ENCODE results near the gene ZC3H13. TPM values are rescaled to one million over a fixed set of nuclear protein-coding genes. Genes with fewer than 3 reads are reported as not detected.

ZC3H13 gene
- total and polyA plus RNA-seq, 2 of the 8 experiments (the other 6 are each of a cell fraction or from before 2014, with no cell fraction given) = 5.1 to 57.8 TPM

DNA sequence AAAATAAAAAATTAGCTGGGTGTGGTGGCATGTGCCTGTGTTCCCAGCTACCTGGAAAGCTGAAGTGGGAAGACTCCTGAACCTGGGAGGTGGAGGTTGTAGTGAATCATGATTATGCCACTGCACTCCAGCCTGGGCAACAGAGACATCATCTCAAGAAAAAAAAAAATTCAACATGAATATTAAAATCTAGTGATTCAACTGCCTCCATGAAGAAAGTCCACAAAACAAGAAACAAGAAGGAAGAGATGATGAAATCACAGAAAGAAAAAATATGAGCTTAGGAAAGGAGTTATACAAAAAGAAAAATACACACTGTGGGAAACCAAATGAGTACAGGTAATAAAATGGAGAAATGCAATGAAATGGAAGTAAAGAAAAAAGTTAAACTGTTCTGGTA is 101.4 kb downstream of the ZC3H13 start:
- H3K36me3 ChIP-seq (ENCODE audit: control insufficient read depth in 2 of 4, insufficient read depth in 4 of 4, low read length in 3 of 4) = peaks cover 0 to 13% (median 0%) of the 10 kb centered on the region in 4 experiments; a peak in 1 of 8 replicates
- no peak overlapping the region for H2BK12ac ChIP-seq (ENCODE audit: low read depth, low read length)
- peaks cover 0 to 2% of the 10 kb centered on the region in 2 experiments for H4K20me1 ChIP-seq (replicated peaks in 1 of 2; ENCODE audit: control insufficient read depth in 1 of 2, insufficient read depth in 2 of 2, low read length in 2 of 2)
- no peak for DNase-seq (ENCODE audit: low read depth in 1 of 2, low spot score in 2 of 2)
- H3K79me2 ChIP-seq (ENCODE audit: control insufficient read depth in 1 of 2, insufficient read depth in 2 of 2, low read length in 2 of 2) = no peaks in the 10 kb centered on the region
- H3K79me1 ChIP-seq (ENCODE audit: low read depth, low read length) = no peaks in the 10 kb centered on the region
- no peak overlapping the region for H2BK20ac ChIP-seq (ENCODE audit: low read length)
- H3K27me3 ChIP-seq (replicated peaks in 1 of 4; ENCODE audit: control insufficient read depth in 3 of 4, extremely low read depth in 1 of 4, insufficient read depth in 3 of 4, low read length in 3 of 4) = no peaks in the 10 kb centered on the region
- H3K18ac ChIP-seq (ENCODE audit: extremely low read depth, low read length) = no peak overlapping the region
- H4K5ac ChIP-seq (ENCODE audit: insufficient read length, low read depth, low read length) = no peak overlapping the region
- no peak overlapping the region for H3K14ac ChIP-seq (ENCODE audit: insufficient read length)
- H2AK5ac ChIP-seq (ENCODE audit: low read depth, low read length) = no peak overlapping the region
- ChIA-PET CTCF (ENCODE audit: partially characterized antibody) (interaction anchor here (0.7 to 1.3 kb wide), 3 partner anchors 9 to 918 kb away, joined by 3 to 4 read pairs (median 3); no protein-coding TSS in a partner anchor), POLR2A (ENCODE audit: partially characterized antibody) (no interaction called here)
- no peak overlapping the region for H4K8ac ChIP-seq (ENCODE audit: extremely low read depth, insufficient read depth, low read length)
- FAIRE-seq = no peak
- H3K27ac ChIP-seq (ENCODE audit: low read depth, low read length) = no peak overlapping the region
- H3K4me1 ChIP-seq (replicated peaks in 1 of 4; ENCODE audit: control insufficient read depth in 3 of 4, insufficient read depth in 4 of 4, low read length in 3 of 4) = no peaks in the 10 kb centered on the region
- no peak overlapping the region for H3K9ac ChIP-seq (replicated peaks in 1 of 4; ENCODE audit: extremely low read depth in 1 of 4, low read depth in 3 of 4, low read length in 3 of 4)
- no peak overlapping the region for H2BK120ac ChIP-seq (replicated peaks; ENCODE audit: low read depth, low read length)
- H3K56ac ChIP-seq (replicated peaks; ENCODE audit: insufficient read length, low read depth, low read length) = no peak overlapping the region
- H3K9me3 ChIP-seq (ENCODE audit: insufficient read depth in 2 of 2, low read depth in 1 of 2, low read length in 1 of 2) = no peaks in the 10 kb centered on the region
- H2BK15ac ChIP-seq (ENCODE audit: low read length) = no peak overlapping the region
- H3K23ac ChIP-seq (ENCODE audit: insufficient read length) = no peak overlapping the region
- no peaks in the 10 kb centered on the region for H3K23me2 ChIP-seq (ENCODE audit: low read depth, low read length)
- no peak overlapping the region for H3K4ac ChIP-seq (replicated peaks; ENCODE audit: insufficient read length, low read depth, low read length)
- no peak overlapping the region for H3K4me2 ChIP-seq (ENCODE audit: insufficient read depth in 1 of 2, low read depth in 2 of 2, low read length in 2 of 2)
- no peak overlapping the region for H4K91ac ChIP-seq (replicated peaks; ENCODE audit: insufficient read length, low read length)
- no peak overlapping the region for H2BK5ac ChIP-seq (ENCODE audit: low read depth, low read length)
- H3K4me3 ChIP-seq (ENCODE audit: extremely low read depth in 1 of 4, insufficient read depth in 2 of 4, low read depth in 3 of 4, low read length in 4 of 4) = no peak overlapping the region
- H2AFZ ChIP-seq (ENCODE audit: low read length) = no peak overlapping the region
- TF ChIP-seq KDM1A (IDR thresholded peaks at IDR 0.05; ENCODE audit: borderline replicate concordance, low read length) = no peak
- TF ChIP-seq TCF12 (IDR thresholded peaks at IDR 0.05; ENCODE audit: low read depth, low read length) = no peak
- no peak for TF ChIP-seq USF2 (IDR thresholded peaks at IDR 0.05; ENCODE audit: low read length)
- no peak for TF ChIP-seq FOSL1 (IDR thresholded peaks at IDR 0.05; ENCODE audit: insufficient read depth, low read depth, low read length)
- no peak for TF ChIP-seq POU5F1 (IDR thresholded peaks at IDR 0.05; ENCODE audit: low read depth, low read length)
- no peak for TF ChIP-seq HDAC6 (IDR thresholded peaks at IDR 0.05; ENCODE audit: low read depth, low read length)
- TF ChIP-seq POLR2AphosphoS5 (IDR thresholded peaks at IDR 0.05; ENCODE audit: low read depth, low read length) = no peak
- no peak for TF ChIP-seq SP1 (IDR thresholded peaks at IDR 0.05; ENCODE audit: low read depth, low read length)
- TF ChIP-seq CEBPB (IDR thresholded peaks at IDR 0.05; ENCODE audit: low read depth, low read length) = no peak
- TF ChIP-seq BACH1 (IDR thresholded peaks at IDR 0.05; ENCODE audit: low read length) = no peak

Measured in H1 (cell line).